Activated CD4-positive, alpha-beta T cell treated with anti-CD3 and anti-CD28 coated beads, Interleukin-2, amount 50 U/mL, for 16 hours (primary cell): ENCODE results near the gene C14orf119.

Source experiments
- DNase-seq: peaks from one replicate; pipeline ENCODE4 v3.0.0-alpha.2; 2020

Gene C14orf119

DNA sequence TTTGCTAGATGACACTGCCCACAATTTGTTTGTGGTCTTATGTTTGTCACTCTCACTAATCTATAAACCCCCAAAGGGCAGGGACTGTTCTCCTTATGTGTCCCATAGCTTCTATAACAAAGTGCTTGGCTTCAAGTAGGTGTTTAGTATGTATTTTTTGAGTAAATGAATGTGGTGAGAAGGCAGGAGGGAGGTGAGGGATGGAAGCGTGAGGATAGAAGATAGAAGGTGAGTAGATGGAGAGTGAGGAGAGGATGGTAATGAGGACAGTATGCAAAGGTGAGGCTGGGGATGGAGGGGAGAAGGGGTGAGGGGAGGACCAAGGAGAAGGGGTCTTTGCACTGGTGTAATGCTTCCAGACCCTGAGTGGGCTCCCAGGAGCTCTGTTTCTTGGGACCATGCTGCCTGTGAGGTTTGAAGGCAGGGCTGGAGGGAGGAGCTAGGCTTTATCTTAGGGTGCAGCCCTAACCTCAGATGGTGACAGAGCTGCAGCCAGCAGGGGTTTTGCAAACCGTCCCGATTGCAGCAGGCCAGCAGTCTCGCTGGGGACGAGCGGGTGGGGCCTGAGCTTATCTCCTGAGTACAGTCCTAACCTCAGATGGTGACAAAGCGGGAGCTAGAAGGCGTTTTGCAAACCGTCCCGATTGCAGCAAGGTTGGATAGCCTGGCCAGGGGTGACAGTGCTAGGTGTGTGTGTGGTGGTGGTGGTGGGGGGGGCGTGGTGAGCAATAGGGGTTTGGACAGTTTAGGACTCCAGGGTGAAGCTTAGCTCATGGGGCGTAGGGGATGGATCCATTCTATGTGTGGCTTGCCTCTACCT is 17.3 kb downstream of the C14orf119 start:
- DNase-seq = no peak

DNA sequence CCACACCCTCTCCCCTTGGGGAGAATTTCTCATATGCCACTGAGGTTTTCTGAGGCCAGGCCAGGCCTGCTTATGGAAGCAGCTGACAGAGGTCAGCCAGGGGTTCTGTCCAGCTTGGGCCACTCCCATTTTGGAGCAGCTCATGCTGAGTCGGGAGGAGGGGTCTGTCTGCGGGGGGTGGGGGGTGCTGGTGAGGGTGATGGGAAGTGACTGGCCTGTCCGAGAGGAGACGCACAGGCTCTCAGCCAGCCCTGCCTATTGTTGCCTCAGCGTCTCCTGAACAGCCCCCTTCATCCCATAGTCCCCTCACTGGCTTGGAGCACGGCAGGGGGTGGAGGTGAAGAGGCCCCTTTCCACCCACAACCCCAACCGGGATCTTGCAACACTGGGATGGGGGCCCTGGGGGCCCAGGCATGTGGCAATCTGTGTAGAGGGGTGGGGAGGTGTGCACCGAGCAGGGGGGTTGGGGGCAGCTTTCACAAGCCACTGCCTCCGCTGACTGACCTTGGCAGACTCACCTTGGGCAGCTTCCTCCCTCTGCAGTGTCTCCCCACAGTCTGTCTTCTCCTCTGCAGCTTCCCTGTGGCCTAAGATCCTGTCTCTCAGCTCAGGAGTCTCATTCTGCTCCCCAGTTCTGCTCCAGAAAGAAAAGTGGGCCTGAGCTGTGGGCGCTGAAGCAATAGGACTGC is 18.3 kb downstream of the C14orf119 start:
- no peak for DNase-seq

DNA sequence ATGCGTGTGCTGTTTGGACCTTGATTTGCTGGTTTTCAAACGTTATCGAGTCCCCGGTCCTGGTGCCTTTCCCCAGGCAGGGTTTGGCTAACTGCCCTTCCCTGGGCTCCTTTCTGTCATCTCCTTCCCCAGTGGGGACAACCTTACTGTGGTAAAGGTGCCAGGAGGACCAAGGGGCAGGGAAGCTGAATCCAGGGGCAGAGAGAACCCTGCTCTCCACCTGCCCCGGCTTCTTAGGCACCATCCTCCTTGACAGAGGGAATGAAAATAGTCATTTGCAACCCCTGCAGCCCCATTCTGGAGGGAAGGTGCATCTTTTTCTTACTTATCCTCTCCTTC is 18.8 kb downstream of the C14orf119 start:
- DNase-seq = no peak

DNA sequence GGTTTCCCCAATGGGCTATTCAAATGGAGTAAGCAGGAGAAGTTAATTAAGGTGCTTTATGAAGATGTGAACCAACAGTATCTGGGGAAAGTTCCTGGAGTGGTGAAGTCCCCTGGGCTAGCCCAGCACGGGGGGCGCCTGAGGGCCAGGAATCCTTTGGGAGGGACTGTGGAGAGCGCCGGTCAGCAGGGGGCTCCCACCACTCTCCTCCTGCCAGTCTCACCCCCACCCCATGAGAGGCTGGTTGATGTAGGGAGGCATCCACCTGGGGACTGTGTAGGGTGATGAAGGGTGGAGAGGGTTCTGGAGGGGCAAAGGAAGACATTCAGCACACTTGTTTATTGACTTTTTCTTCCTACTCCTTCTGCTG is 19.3 kb downstream of the C14orf119 start:
- no peak for DNase-seq

DNA sequence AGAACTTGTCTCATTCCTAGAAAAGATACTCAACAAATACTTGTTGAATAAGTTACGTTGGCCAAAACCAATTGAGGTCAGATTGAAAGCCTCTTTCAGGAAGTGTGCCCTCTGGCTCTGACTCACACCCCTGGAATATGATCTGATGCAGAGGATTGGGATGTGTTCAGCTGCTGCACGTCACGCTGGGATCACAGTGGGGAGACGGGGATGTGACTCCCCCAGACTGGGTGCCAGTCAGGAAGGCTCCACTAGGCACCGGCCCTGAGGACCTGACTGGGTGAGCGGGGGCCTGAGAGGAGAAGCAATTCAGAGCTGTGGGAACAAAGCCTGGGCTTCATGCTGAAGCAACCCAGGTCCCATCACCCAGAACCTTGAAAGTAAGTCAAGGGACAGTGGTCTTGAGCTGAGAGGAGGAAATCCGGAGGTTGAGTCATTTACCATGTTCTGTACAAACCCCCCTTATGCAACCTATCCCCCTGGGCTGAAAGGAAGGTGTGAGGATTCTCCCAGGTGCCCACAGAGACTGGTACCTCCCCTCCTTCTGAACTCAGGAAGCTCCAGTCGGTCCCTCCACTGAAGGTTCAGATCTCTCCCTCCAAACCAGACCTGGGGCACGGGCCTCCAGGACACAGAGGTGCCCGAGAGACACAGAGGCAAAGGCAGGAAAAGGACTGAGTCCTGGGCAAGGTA is 19.9 kb downstream of the C14orf119 start:
- DNase-seq = no peak

DNA sequence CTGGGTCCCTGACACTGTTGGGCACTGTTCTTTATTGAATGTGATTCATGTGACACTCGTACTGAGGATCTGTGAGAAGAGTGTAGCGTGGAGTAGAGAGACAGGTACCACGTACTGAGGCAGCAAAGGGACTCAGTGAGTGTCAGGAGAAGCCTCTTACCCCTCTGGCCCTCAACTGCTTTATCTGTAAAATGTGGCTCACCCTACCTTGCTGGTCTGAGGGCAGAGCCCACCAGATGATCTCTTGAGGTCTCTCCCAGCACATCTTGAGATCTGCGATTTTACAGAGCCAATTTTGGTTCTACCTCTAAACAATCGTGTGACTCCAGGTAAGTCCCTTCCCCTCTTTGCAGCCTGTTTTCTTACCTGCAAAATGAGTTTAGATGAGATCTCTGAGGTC is 20.6 kb downstream of the C14orf119 start:
- DNase-seq = no peak

DNA sequence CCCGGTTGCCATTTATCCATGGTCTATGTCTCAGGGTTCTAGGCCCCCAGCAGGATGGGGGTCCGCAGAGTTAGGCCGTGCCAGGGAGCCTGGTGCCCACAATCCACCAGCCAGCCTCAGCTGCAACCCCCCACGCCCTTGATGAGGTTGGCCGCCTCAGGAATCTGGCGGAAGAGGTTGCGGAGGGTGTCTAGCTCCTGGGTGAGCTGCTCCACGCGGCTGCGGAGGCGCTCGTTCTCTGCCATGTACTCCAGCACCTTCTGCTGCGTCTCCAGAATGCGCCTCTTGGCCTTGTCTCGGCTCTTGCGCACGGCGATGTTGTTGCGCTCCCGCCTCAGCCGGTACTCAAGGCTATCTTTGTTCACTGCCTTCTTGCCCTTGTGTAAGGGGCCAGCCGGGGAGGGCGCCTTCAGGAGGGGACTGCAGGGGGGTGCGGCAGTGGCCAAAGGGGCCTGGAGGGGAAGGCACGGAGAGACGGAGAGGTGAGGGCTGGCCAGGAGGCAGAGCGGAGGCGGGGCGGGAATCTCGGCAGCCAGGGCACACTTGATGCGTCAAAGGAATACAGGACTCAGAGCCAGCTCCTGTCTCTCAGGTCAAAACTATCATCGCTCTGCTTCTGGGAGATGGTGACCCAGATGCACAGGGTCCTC is 22.2 kb downstream of the C14orf119 start:
- no peak for DNase-seq

DNA sequence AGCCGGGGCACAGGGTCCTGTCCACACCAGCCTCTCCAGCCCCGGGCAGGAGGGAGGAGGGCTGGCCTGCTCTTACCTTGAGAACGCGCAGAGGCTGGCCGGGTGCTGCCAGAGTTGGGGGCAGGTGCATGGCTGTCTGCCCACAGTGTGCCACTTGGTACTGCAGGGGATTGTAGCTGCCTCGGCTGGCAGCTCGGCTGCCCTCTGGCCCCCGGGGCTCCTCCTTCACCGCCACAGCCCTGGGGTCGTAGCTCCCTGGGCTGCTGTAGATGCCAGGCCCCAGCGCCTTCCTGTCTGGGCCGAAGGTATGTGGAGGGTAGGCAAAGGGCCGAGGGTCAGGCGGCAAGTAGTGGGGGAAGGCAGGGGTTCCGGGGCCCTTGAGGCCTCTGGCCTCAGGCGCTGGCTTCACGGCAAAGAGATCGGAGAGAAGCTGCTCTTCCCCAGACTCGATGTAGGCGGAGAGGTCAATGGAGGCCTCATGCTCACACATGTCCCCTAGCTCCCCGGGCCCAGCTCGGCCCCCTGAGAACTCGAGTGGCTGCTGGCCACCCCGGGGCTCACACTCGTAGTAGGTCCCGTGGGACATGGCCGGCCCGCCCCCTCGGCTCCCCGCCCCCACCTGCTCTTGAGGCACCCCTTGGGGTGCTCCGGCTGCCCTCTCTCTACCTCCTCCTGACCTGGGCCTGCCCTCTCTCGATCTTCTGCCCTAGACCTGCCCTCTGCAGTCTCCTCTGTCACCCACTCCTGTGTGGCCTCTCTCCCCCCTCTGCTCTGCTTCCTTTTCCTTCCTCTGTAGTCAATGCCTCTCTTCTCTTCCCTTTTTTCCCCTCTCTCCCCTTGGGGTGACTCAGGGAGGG is 23.4 kb downstream of the C14orf119 start, which contains the start of gene CEBPE:
Gene CEBPE, minus strand, starts transcription at position 750 of the 857 bp plus-strand sequence. Its CDS starts 164 bp downstream, at position 586.
- no peak for DNase-seq

DNA sequence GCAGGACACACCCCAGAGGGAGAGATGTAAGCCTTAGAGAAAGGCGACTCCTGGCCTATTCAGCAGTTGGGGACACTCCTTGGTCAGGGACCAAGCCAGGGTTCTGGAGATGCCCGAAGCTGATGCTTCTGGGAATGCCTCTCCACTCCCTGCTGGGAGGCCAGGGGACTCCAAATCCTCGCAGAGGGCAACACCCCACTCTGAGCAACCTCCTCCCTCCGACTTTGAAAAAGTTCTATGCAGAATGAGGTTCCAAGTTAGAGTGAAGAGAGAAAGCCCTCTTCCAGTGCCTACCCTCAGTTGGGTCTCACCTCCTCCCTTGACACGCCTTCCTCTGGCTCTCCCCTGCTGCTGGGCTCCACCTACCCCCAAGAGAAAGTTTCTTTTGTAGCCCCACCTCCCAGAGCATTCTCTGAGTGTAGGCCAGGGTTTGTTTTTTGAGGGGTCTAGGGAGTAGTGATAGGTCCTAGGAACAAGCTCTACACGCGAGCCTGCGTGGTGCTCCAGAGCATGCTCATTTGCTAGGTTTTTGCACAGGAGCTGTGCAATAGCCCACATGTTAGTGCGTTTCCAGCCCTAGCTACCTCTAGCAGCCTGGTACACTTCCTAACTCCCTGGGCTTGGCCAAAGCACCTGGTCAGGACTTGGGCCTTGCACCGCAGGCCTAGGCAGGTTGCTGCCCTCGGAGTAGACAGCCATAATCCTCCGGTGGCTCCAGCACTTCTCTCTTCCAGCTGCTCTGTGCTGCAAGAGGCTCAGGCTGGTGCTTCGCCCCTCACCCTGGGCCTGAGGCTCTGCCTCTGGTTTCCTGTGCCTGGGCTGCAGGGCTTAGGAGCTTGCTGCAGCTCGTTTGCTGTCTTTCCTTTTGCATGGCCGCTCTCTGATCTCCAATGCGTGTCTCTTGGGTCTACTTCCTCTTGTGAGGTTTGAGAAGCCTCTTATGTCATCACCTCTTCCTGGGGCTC is 24.3 kb downstream of the C14orf119 start:
- no peak for DNase-seq

DNA sequence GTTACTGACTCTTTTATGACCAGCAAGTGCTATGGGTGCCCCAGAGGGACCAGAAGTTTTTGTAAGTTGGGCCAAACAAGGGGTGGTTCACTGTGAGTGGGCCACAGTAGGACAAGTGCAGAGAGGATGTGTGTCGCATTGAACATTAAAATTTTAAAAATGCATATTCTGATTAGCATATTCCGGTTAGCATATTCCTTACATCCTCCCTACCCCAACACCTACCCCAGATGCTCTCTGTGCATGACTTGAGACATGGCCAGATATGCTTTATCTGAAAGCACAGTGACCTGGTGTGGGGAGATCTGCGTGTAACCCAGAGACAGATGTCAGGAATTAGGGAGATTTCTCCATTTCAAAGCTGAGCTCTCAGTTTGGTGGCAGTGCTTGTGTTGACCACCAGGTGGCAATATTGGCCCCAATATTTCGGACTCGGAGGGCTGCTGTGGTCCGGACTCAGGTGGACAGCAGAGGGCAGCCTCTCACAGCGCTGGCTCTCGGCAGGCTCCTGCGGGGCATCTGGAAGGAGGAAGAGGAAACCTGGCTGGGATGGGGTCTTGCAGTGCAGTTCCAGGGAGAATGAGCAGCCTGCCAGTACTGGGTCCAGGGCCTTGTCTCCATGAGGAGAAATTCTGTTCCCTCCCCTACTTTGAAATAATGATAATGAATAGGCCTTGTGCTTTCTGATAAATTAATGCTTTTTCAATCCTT is 25.4 kb downstream of the C14orf119 start:
- DNase-seq = peak; percentile 88

DNA sequence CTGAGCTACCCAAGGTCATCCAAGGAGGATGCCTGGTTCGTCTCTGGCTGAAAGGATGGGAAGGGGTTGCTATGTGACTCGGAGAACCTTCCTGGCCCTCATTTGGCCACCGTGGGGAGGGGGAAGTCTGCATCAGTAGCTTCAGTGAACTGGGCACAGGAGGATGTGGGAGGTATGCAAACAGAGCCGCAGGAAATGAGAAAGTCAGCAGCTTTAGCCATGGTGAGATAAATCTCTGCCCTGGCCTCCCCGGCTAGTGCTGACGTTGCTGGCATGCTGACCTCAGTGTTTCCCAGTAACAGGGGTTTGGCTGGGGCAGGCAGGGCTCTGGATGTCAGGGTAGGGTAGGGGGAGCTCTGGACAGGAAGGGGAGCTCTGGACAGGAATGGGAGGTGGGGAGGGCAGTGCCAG is 26.1 kb downstream of the C14orf119 start:
- DNase-seq = peak; percentile 19

DNA sequence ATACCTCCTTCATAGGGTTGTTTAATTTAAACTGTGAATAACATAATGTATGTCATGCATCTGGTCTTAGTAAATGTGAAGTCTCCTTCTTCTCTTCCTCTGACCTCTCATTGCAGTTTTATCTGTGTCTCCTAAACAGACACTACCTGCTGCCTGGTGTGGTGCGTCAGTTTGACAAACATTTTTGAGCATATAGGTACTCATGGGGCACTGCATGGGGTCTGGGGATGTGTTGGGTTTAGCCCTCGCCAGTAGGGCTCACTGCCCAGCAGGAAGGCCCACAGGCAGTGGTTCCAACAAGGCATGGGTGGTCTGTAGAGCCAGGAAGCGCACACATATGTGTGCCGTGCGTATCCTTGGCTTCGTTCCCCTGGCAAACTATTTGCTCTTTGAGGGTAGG is 26.8 kb downstream of the C14orf119 start:
- no peak for DNase-seq

DNA sequence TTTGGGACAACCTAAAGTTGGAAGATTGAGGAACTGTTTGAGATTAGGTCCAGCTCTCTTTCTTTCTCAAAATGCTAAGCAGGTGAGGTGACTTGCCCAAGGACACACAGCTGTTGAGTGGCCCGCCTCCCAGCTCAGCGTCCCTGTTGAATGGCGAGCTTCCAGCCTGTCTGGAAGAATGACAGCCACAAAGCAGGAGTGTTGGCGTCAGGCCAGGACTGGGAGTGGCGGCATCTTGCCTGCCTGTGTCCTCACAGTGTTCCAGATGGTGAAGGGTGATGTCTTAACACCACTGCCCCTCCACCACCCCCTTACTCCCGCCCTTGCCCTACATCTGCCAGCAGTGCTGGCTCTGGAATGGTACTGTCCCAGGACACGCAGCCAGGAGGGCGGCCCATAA is 28.1 kb downstream of the C14orf119 start:
- no peak for DNase-seq

DNA sequence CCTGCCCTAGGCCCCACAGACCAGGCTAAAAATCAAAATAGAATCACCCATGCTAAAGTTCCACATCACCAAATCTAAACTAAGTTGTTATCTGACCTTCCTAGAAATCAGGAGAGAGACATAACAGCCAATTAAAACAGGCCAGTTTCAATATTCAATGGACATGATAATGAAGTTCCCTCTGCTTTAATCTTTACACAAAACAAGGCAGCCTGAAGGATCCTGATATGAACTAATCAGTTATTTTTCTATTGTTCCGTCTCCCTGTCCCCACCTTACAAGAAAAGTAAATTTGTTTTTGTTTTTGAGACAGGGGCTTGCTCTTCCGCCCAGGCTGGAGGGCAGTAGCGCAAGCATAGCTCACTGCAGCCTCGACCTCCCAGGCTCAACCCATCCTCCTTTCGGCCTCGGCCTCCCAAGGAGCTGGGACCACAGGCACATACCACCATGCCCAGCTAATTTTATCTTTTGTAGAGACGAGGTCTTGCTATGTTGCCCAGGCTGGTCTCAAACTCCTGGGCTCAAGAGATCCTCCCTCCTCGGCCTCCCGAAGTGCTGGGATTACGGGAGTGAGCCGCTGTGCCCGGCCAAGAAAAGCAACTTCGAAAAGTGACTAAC is 29.1 kb downstream of the C14orf119 start:
- DNase-seq = no peak

DNA sequence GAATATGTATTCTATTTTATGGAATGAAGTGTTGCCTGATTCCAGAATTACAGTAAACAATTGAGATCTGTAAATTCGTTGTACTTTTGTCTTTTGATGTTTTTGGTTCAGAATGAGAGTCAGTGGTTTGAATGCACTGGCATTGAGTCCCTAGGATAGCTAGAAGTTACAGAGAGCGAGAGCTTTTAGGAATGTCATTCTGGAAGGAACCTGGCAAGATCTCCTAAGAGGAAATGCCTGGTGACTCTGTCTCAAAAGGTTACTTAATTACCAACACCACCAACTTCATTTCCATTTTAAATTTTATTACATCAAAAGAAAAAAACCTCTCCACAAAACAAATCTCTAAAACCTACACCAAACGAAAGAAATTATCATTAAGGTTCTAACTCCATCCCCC is 29.7 kb downstream of the C14orf119 start:
- no peak for DNase-seq

DNA sequence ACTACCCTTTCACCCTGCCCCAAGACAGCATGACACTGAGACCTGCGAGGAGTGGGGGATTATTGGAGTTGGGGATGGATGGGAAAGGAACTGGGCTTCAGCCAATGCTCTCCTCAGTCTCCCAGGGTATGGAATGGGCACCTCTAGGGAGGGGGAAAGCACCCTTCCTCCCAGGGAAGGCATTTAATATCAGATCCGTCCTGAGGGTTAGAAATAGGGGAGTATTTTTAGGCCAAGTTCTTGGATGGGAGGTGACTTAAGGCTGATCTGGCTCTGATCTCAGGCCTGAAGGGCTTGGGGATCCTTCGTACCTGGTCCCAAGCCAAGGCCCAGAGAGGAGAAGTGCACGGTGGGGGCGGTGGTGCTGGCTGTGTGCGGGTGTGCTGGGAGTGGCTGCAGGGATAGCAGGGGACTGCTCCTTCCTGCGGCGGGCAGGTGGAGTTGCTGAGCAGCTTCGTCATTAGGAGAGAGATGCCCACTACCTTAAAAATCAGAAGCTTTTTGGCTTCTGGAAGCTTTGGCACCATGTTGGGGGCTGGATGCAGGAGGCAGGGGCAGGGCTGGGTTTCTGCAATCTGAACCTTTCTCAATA is 30.7 kb downstream of the C14orf119 start:
- DNase-seq = no peak

DNA sequence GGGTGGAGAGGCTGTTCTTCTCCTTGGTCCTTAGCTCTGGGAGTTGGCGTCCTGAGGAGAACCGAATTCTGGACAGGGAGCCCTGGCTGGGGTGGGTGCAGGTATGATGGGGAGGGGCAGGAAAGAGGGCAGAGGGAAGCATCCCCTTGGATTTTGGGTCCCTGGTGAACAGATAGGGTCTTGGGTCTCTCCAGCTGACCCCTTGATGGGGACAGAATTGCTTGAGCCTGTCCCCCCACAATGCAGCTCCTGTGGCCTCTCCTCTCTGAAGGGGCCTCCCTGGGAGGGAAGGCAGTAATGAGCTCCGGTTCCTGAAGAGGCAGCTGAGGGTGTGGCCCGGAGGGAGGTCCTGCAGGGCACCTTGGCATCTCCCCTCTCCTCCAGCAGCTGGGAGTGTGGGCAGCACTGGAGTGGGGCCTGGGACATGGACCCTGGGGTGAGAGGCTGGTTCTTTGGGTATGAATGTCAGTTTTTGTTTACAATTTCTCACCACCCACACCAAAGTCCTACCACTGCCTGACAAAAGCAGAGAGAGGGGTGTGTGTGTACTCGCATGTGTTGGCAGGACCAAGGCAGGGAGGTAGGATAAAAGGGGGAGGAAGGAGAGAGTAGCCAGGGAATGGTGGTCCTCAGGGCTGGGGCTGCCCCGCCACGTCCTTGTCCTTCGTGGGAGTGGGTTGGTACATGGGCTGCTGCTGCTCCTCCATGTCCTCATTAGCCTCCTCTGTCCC is 31.4 kb downstream of the C14orf119 start:
- no peak for DNase-seq

DNA sequence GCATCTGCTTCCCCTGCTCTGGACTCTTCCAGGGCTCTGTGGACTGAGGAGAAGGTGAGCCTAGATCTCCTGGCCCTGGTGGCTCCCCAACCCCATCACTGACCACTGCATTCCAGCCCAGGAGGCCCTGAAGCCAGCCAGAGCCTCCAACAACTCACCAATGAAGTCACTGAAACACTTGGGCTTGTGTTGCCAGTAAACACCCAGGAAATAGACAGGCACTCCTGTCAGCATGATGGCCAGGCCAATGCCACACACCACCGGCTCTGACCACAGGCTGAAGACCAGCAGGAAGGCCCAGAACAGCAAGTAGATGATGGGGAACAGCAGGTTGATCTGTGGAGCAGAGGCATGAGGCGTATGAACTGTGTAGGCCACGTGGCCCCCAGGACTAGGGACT is 32.6 kb downstream of the C14orf119 start:
- no peak for DNase-seq
